RWPE2 (cell line): ENCODE data around the gene PDXP.

ENCODE experiments used
- ATAC-seq: fragments of 200-7000 bp; cut with Tn5 transposase; 3 replicates; pipeline ENCODE4 v1.9.1; 2021; ENCODE audit warnings: low read depth
- DNase-seq: peaks from one replicate; pipeline ENCODE4 v3.0.0-alpha.2; 2020; ENCODE audit warnings: low spot score
- H3K27ac ChIP-seq: fragments of 450-650 bp; 2 replicates; pipeline ENCODE4 v1.5.1; 2017; ENCODE audit warnings: mild to moderate bottlenecking; ENCODE audit not compliant: poor library complexity, severe bottlenecking
- H3K27me3 ChIP-seq: fragments of 250-450 bp; sonication (Bioruptor Pico); 2 replicates; pipeline ENCODE4 v1.5.1; 2021; ENCODE audit warnings: mild to moderate bottlenecking, moderate library complexity; ENCODE audit not compliant: insufficient read depth, poor library complexity, severe bottlenecking
- H3K36me3 ChIP-seq: fragments of 250-450 bp; sonication (Bioruptor Pico); 2 replicates; pipeline ENCODE4 v1.5.1; 2020; ENCODE audit warnings: low read depth, mild to moderate bottlenecking, moderate library complexity
- H3K4me1 ChIP-seq: fragments of 250-450 bp; sonication (Bioruptor Pico); 2 replicates; pipeline ENCODE4 v1.5.1; 2021; ENCODE audit warnings: mild to moderate bottlenecking, moderate library complexity; ENCODE audit not compliant: insufficient read depth, poor library complexity, severe bottlenecking
- H3K4me3 ChIP-seq: fragments of 250-450 bp; sonication (Bioruptor Pico); 2 replicates; pipeline ENCODE4 v1.5.1; 2021; ENCODE audit warnings: mild to moderate bottlenecking, moderate library complexity; ENCODE audit not compliant: severe bottlenecking
- H3K9me3 ChIP-seq: fragments of 250-450 bp; sonication (Bioruptor Pico); 2 replicates; pipeline ENCODE4 v1.5.1; 2021; ENCODE audit warnings: mild to moderate bottlenecking, moderate library complexity; ENCODE audit not compliant: severe bottlenecking
- TF ChIP-seq, protein P1 (sequence below): fragments of 450-650 bp; IDR thresholded peaks from one replicate; pipeline ENCODE4 v1.5.1; 2017; ENCODE audit warnings: mild to moderate bottlenecking, moderate library complexity; ENCODE audit not compliant: poor library complexity, severe bottlenecking

The PDXP gene

DNA sequence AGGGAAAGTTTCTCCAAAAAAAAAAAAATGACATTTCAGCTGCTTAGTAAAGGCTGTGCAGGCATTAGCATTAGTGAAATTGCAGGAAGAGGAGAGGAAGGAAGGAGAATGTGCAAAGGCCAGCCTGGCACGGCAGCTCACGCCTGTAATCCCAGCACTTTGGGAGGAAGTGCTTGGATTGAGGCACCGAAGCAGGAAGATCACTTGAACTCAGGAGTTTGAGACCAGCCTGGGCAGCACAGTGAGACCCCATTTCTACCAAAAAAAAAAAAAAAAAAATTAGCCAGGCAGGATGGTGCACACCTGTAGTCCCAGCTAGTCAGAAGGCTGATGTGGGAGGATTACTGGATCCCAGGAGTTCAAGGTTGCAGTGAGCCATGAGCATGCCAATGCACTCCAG is 46.1 kb downstream of the PDXP start:
- H3K36me3 ChIP-seq, result no peaks in the 10 kb centered on the region
- no peak for DNase-seq
- TF ChIP-seq, protein P1, sequence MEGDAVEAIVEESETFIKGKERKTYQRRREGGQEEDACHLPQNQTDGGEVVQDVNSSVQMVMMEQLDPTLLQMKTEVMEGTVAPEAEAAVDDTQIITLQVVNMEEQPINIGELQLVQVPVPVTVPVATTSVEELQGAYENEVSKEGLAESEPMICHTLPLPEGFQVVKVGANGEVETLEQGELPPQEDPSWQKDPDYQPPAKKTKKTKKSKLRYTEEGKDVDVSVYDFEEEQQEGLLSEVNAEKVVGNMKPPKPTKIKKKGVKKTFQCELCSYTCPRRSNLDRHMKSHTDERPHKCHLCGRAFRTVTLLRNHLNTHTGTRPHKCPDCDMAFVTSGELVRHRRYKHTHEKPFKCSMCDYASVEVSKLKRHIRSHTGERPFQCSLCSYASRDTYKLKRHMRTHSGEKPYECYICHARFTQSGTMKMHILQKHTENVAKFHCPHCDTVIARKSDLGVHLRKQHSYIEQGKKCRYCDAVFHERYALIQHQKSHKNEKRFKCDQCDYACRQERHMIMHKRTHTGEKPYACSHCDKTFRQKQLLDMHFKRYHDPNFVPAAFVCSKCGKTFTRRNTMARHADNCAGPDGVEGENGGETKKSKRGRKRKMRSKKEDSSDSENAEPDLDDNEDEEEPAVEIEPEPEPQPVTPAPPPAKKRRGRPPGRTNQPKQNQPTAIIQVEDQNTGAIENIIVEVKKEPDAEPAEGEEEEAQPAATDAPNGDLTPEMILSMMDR, result no peak

DNA sequence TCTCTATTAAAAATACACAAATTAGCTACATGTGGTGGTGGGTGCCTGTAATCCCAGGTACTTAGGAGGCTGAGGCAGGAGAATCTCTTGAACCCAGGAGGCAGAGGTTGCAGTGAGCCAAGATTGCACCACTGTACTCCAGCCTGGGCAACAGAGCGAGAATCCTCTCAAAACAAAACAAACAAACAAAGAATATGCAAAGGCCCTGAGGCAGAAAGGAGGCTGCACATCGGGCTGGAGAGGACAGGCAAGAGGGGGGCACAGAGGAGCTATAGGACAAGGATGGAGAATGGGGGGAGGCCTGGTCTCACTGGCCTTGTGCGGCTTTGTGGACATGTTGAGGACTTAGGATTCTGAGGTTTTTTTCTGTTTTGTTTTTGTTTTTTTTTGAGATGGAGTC is 46.7 kb downstream of the PDXP start:
- no peaks in the 10 kb centered on the region for H3K4me1 ChIP-seq
- ATAC-seq (no peak), DNase-seq (no peak)
- no peaks in the 10 kb centered on the region for H3K9me3 ChIP-seq
- no peak overlapping the region for H3K4me3 ChIP-seq
- TF ChIP-seq, protein P1, result no peak
- no peaks in the 10 kb centered on the region for H3K36me3 ChIP-seq
- H3K27me3 ChIP-seq, result no peaks in the 10 kb centered on the region
- H3K27ac ChIP-seq, result no peak overlapping the region

More for the DNA sequence above, 46.1 kb downstream of the PDXP start:
- H3K4me1 ChIP-seq, result no peaks in the 10 kb centered on the region
- no peak overlapping the region for H3K27ac ChIP-seq
- H3K4me3 ChIP-seq, result no peak overlapping the region
- H3K27me3 ChIP-seq, result no peaks in the 10 kb centered on the region
- no peaks in the 10 kb centered on the region for H3K9me3 ChIP-seq
- ATAC-seq, result no peak

DNA sequence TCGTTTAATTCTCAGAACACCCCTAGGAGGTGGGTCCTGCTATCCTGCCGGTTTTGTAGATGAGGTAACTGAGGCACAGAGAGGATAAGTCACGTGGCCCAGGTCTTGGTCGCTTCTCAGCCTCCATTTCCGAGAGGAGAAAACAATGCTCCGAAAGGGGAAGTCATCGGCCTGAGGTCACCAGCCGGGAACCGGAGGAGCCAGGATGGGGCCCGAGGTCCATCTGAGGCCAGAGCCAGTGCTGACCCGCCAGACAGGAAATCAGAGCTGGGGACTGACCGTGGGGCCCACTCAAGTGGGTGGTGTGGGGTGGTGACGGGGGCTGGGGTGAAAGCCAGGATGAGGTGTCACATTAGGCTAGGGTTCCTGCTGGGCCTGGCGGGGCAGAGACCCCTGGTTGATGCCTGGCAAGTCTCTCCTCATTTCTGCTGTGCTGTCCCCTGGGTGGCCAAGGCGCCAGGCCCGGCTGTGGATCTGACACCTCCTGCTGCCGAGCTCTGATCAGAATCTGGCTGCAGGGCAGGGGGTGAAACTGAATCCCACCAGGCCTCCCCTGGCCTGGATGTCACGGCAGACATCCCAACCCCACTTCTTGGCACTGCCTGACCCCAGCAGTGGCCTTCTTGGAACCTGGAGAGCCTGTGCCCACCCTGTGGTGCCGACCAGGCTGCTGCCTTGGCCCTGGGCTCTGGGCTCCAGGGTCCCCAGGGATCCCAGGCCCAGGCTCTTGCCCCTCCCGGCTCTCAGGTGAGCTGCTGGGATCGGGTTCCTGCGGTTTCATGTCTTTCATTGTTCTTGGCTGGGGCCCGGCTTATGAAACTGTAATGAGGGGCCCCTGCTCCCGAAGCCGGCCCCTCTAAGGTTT is 50.3 kb downstream of the PDXP start:
- DNase-seq (no peak), ATAC-seq (no peak)
- Histone ChIP-seq H3K27me3 (no peaks in the 10 kb centered on the region), H3K4me3 (no peak overlapping the region), H3K4me1 (no peaks in the 10 kb centered on the region), H3K27ac (no peak overlapping the region), H3K36me3 (no peaks in the 10 kb centered on the region), H3K9me3 (no peaks in the 10 kb centered on the region)
- TF ChIP-seq, protein P1, result no peak

DNA sequence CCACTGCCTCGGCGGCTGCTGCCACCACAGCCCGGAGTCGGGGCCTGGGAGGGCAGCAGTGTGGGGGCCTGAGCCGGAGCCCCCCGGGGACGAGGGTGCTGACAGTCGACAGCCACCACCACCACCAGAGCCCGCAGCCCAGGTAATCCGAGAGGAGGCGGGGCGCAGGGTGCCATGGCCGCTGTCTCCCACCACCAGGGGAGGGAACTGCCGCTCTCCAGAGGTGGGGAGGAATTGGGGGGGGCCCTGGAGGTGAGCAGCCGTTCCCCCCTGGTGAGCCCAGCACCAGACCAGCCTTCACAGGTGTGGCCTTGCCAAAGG is 50.9 kb downstream of the PDXP start:
- Histone ChIP-seq H3K4me1 (no peaks in the 10 kb centered on the region), H3K27ac (no peak overlapping the region), H3K36me3 (no peaks in the 10 kb centered on the region), H3K4me3 (no peak overlapping the region), H3K27me3 (no peaks in the 10 kb centered on the region), H3K9me3 (no peaks in the 10 kb centered on the region)
- ATAC-seq (no peak), DNase-seq (no peak)
- TF ChIP-seq, protein P1, result no peak

DNA sequence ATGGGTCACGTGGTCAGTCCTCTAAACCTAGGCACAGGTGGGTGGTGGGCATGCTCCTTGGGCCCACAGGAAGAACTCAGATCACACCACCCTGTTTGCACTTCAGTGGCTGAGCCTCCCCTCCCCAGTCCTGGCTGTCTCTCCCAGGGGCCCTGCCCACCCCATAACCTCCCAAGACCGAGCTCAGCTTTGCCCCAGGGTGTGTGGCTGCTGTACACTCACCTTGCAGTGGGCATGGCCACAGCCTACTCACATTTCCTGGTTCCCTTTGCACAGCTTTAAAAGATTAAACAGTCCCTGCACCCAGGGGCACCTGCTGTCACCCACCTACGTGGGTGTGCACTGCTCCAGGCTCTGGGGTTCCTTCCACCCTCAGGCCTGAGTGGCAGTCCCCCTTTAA is 52.2 kb downstream of the PDXP start:
- ATAC-seq, result no peak

More for the DNA sequence above, 52.2 kb downstream of the PDXP start:
- Histone ChIP-seq H3K4me1 (no peaks in the 10 kb centered on the region), H3K27ac (no peak overlapping the region), H3K36me3 (no peaks in the 10 kb centered on the region), H3K9me3 (no peaks in the 10 kb centered on the region), H3K27me3 (no peaks in the 10 kb centered on the region), H3K4me3 (no peak overlapping the region)
- TF ChIP-seq, protein P1, result no peak
- no peak for DNase-seq
